IPS DF 6.9 (cell line): ENCODE measurements around the gene ZNF775.

Experiments used
- DNase-seq: peaks from one replicate; pipeline ENCODE4 v3.0.0-alpha.2; 2013; ENCODE audit warnings: low read depth, low spot score
- H3K27ac ChIP-seq: one replicate; pipeline ENCODE4 v1.5.1; 2013; ENCODE audit warnings: low read length, control low read depth
- H3K27me3 ChIP-seq: 2 replicates; pipeline ENCODE4 v1.6.1; 2013; ENCODE audit warnings: mild to moderate bottlenecking, low read length; ENCODE audit not compliant: control insufficient read depth, insufficient read depth
- H3K36me3 ChIP-seq: 2 replicates; pipeline ENCODE4 v1.6.1; 2013; ENCODE audit warnings: low read length; ENCODE audit not compliant: control insufficient read depth, insufficient read depth
- H3K4me1 ChIP-seq: 2 replicates; pipeline ENCODE4 v1.6.1; 2013; ENCODE audit warnings: low read length; ENCODE audit not compliant: control insufficient read depth, insufficient read depth
- H3K4me3 ChIP-seq: 2 replicates; pipeline ENCODE4 v1.5.1; 2013; ENCODE audit warnings: mild to moderate bottlenecking, low read length
- H3K9me3 ChIP-seq: 2 replicates; pipeline ENCODE4 v1.6.1; 2013; ENCODE audit warnings: low read length, inconsistent platforms; ENCODE audit not compliant: control insufficient read depth, insufficient read depth
- WGBS: extraction: QIAGEN DNeasy Blood & Tissue Kit; methylation state at CpG from one replicate; pipeline ENCODE4 v1.1.7; 2013; ENCODE audit warnings: mixed read lengths, missing lambda C conversion rate; ENCODE audit not compliant: insufficient read length, insufficient coverage; 5-methylcytosine and 5-hydroxymethylcytosine counted together

The ZNF775 gene

DNA sequence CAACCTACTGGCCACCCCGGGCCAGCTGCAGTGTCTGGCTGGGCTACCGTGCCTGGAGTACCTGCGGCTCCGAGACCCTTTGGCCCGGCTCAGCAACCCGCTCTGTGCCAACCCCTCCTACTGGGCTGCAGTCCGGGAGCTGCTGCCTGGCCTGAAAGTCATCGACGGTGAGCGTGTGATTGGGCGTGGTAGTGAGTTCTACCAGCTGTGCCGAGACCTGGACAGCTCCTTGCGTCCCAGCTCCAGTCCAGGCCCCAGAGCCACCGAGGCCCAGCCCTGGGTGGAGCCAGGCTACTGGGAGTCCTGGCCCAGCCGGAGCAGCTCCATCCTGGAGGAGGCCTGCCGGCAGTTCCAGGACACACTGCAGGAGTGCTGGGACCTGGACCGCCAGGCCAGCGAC, 42.0 kb upstream of the ZNF775 start:
- H3K4me3 ChIP-seq: no peak overlapping the region

DNA sequence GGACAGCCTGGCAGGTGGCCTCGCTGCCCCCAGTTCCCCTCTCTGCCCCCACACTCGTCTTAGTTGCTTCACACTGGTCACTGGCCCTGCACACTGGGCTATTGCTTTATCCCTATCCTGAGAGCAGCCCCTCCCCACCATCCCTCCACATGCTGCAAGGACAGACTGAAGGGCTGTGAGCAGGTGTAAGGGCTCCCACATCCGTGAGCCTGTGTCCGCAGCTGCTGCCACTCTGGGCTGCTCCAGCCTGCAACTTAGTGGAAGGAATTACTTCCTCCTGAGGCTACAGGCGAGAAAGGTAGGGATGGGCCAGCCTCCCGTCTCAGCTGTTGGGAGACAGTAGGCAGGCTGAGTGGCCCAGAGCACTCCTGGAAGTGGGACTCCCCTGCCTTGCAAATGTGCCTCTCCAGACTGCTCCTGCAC, 41.5 kb upstream of the ZNF775 start:
- H3K27ac ChIP-seq: no peak overlapping the region
- H3K36me3 ChIP-seq: peaks cover 14% of the 10 kb centered on the region; the same call in 1 of the 2 replicates
- no peak overlapping the region for H3K4me3 ChIP-seq
- no peak for DNase-seq
- no peaks in the 10 kb centered on the region for H3K9me3 ChIP-seq
- WGBS: no CpG with 5 or more reads among the region's 6 CpGs
- peaks cover 18% of the 10 kb centered on the region for H3K4me1 ChIP-seq
- H3K27me3 ChIP-seq: peaks cover 7% of the 10 kb centered on the region

More for the DNA sequence above, 42.0 kb upstream of the ZNF775 start:
- no peak for DNase-seq
- Histone ChIP-seq H3K4me1 (peaks cover 17% of the 10 kb centered on the region), H3K36me3 (peaks cover 14% of the 10 kb centered on the region; the same call in 1 of the 2 replicates), H3K27me3 (peaks cover 2% of the 10 kb centered on the region), H3K27ac (no peak overlapping the region), H3K9me3 (no peaks in the 10 kb centered on the region)
- WGBS: no CpG with 5 or more reads among the region's 18 CpGs

DNA sequence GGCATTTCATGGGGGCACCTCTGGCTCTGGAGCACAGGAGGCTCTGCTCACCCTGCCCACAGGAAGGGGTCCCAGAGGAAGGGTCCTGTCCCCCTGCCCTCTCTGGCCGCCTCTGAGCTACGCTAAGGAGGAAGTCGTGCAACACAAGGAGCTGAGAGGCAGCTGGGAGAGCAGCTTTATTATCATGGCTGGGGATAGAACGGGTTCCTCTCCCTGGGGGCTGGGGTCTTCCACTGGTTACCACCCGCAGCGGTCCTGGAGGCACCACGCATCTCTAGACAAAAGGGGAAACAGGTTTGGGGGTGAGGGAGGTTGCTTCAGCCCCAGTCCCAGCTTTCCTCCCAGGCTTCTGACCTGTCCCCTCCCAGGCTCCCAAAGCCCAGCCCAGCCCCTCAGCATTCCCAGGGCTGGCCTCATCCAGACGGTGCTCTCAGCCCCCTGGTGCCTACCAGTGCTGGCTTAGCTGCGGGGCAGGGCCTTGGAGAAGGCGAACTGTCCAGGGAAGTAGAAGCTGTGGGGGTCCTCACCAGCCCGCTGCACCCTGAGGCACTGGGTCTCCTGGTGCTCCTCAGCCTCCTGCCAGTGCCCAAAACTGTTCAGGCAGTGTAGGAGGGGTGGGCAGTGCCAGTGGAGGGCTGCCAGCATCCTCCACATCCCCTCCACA, 40.8 kb upstream of the ZNF775 start:
- H3K27me3 ChIP-seq: peaks cover 9% of the 10 kb centered on the region
- no peak overlapping the region for H3K27ac ChIP-seq
- peaks cover 15% of the 10 kb centered on the region for H3K4me1 ChIP-seq
- no peaks in the 10 kb centered on the region for H3K9me3 ChIP-seq
- WGBS: no CpG with 5 or more reads among the region's 11 CpGs
- peaks cover 14% of the 10 kb centered on the region; the same call in 1 of the 2 replicates for H3K36me3 ChIP-seq
- DNase-seq: no peak
- H3K4me3 ChIP-seq: no peak overlapping the region

DNA sequence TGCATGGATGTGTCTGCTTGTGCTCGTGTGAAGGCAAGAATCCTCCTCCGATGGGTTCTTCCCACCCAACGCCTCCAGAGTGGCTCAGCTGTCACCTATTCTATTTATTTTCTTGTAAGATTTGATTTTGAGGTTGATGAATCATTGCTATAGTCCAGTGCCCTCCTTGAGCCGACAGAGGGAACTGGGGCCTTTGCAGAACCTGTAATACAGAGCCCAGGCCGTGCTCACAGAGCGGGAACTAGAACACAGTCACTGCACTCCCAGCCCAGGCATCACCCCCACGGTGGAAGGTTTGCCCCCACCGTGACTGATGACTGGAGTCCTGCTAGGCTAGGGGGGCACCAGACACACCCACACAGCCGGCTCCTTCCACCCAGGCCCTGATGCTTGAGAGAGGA, 39.7 kb upstream of the ZNF775 start:
- Histone ChIP-seq H3K36me3 (peaks cover 14% of the 10 kb centered on the region; the same call in 1 of the 2 replicates), H3K4me1 (peaks cover 15% of the 10 kb centered on the region), H3K9me3 (no peaks in the 10 kb centered on the region; the same call in 1 of the 2 replicates), H3K27ac (no peak overlapping the region), H3K4me3 (no peak overlapping the region), H3K27me3 (peaks cover 9% of the 10 kb centered on the region)
- WGBS: no CpG with 5 or more reads among the region's 9 CpGs
- no peak for DNase-seq

DNA sequence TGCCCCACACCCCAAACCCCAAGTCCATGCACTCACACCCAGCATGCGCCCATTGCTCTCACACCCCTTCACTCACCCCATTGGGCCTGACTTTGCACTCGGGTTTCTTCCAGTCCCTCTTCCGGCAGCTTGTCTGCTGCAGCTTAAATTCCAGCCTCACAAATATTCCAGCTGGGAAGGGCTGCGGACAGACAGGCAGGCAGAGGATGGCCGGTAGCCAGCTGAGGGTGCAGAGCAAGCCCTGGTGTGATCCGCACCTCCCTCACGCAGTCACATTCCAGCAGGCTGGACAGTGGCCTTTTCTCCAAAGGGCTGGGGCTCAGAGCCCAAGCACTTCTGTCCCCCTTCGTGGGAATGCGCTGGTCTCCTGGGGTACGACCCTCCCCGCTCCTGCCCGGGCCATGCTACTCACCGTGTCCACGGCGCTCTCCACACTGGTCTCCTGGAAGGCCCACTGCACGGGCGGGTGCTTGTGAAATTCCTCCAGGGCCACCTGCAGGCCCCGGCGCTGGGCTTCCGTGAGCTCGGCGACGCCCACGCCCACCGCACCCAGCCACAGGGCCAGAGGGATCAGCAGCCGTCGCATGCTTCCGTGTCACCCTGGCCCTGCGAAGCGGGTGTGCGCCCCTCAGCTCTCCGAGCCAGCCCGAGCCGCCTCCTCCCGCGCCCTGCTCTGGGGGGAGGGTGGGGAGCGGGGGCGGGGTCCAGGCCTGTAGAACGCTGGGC, 38.9 kb upstream of the ZNF775 start:
- no peak overlapping the region for H3K27ac ChIP-seq
- DNase-seq: no peak
- WGBS: no CpG with 5 or more reads among the region's 39 CpGs
- H3K4me1 ChIP-seq: peaks cover 15% of the 10 kb centered on the region
- H3K9me3 ChIP-seq: no peaks in the 10 kb centered on the region; the same call in 1 of the 2 replicates
- peaks cover 9% of the 10 kb centered on the region for H3K27me3 ChIP-seq
- H3K4me3 ChIP-seq: peak overlapping the region; percentile 51; the same call in 1 of the 2 replicates
- peaks cover 14% of the 10 kb centered on the region; the same call in 1 of the 2 replicates for H3K36me3 ChIP-seq

DNA sequence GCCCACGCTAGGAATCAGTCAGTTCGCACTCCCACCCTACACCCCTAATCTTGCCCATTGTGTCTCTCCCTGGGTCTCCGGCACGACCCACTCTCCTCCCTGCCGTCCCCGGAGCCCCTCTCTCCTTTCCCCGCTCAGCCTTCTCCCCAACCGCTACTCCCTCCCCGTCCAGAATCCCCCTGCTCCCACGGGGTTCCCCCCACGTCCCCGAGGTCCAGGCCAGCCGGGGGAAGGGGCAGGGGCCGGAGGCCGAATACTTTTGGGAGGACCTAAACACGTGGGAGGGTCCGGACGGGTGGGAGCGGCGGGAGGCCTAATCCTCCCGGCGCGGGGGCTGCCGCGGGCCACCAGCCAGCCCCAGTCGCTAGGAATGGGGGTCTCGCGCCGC, 38.3 kb upstream of the ZNF775 start:
- peak overlapping the region; percentile 51; the same call in 1 of the 2 replicates for H3K4me3 ChIP-seq

DNA sequence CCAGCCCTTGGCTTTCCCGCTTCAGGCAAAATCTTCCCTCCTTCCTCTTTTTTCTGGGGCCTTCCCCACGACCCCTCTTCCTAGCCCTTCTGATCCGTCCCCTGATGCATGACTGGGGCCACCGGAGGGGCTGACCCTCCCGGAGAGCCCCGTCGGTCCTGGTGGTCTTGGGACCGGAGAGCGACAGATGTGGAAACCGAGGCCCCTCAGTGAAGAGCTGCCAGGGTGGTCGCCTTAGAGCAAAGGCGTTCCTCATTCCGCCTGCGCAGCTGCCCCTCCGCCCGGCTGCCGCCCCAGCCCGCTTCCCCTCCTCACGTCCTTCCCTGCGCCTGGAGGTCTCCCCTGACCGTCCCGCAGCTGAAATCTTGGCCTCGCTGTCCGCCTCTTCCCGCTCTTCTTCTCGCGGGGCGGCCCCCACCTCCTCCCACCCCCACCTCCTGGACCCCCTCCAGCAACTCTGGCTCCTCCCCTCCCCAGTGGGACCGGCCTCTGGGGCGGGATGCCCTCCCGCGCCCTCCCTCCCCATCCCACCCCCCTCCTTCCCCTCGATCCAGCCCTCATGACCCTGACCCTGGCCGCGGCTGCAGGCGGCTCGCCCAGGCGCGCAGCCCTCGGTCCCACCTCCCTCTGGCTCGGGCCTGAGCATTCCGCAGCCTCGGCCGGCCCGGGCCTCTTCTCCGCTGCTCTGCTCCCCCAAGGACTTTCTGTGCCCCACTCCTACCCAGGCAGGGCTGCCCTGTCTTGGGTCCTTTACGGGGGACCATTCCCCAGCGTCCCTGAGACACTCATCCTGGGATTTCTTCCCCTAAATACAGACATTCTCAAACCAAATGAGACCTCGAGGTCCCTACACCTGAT, 37.6 kb upstream of the ZNF775 start, which contains the start of gene RARRES2:
Gene RARRES2, minus strand, starts transcription at position 367 of the 858 bp plus-strand sequence. CDS start 1,020 bp downstream, outside the sequence.
- Histone ChIP-seq H3K27me3 (peaks cover 9% of the 10 kb centered on the region), H3K4me1 (peaks cover 10% of the 10 kb centered on the region), H3K36me3 (peaks cover 14% of the 10 kb centered on the region; the same call in 1 of the 2 replicates), H3K9me3 (no peaks in the 10 kb centered on the region; the same call in 1 of the 2 replicates), H3K27ac (no peak within 1 kb of the TSS), H3K4me3 (peak within 1 kb of the TSS; percentile 51; the same call in 1 of the 2 replicates)
- DNase-seq: no peak
- WGBS: no CpG with 5 or more reads among the region's 49 CpGs

More for the DNA sequence above, 38.3 kb upstream of the ZNF775 start:
- Histone ChIP-seq H3K27me3 (peaks cover 9% of the 10 kb centered on the region), H3K27ac (no peak overlapping the region), H3K9me3 (no peaks in the 10 kb centered on the region; the same call in 1 of the 2 replicates), H3K4me1 (peaks cover 11% of the 10 kb centered on the region), H3K36me3 (peaks cover 14% of the 10 kb centered on the region; the same call in 1 of the 2 replicates)
- no CpG with 5 or more reads among the region's 29 CpGs for WGBS
- no peak for DNase-seq

DNA sequence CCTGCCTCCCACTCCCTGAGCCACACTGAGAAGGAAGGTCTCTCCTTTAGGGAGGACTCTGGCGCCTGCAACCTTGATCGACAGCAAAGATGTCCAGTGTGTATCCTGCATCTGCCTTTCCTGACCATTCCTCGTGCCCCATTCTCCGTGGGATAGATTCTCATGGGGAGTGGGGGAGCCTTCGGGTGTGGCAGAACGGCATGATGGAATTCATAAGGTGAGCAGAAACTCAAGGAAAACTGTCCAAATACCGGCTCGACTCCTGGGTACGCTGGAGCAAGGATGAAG, 37.1 kb upstream of the ZNF775 start:
- whole genome bisulfite sequencing: no CpG with 5 or more reads among the region's 9 CpGs

DNA sequence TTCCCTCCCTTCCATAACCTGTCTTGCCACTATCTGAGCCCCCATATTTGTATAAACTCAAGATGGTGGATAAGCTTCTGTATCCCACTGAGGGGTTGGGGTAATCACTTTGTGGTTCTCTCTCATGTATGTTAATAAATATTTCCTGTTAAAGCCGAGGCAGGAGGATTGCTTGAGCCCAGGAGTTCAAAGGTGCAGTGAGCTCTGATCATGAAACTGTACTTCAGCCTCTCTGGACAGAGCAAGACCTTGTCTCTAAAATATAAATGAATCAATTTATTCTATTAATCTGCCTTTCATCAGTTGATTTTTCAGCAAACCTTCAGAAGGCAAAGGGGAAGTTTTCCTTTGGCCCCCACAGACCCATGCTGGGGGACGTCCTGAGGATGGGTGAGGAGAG, 35.9 kb upstream of the ZNF775 start:
- Histone ChIP-seq H3K4me1 (peaks cover 7% of the 10 kb centered on the region), H3K36me3 (0 out of 2 replicates have a peak, but pooled peaks cover 3% of the 10 kb centered on the region), H3K27me3 (peaks cover 9% of the 10 kb centered on the region), H3K27ac (no peak overlapping the region), H3K4me3 (no peak overlapping the region), H3K9me3 (no peaks in the 10 kb centered on the region; the same call in 1 of the 2 replicates)
- no CpG with 5 or more reads among the region's 2 CpGs for WGBS
- no peak for DNase-seq

More for the DNA sequence above, 37.1 kb upstream of the ZNF775 start:
- no peak for DNase-seq
- Histone ChIP-seq H3K27me3 (peaks cover 9% of the 10 kb centered on the region), H3K4me1 (peaks cover 8% of the 10 kb centered on the region), H3K4me3 (no peak overlapping the region; the same call in 1 of the 2 replicates), H3K27ac (no peak overlapping the region), H3K9me3 (no peaks in the 10 kb centered on the region; the same call in 1 of the 2 replicates), H3K36me3 (peaks cover 13% of the 10 kb centered on the region; the same call in 1 of the 2 replicates)

DNA sequence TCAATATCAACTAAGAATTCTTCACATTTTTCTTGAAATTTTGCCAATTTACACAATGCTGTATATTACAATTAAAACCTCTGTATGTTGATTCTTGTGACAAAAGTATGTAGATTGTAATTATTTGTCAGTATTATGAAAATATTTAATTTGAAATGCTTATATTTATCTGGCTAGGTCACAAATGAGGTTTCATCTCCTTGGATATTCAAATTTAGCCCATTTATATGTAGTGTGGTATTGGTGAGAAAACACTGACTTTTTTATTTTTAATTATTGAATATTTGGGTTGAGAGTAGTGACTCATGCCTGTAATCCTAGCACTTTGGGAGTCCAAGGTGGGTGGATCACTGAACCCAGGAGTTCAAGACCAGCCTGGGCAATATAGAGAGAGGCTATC, 34.8 kb upstream of the ZNF775 start:
- peaks cover 9% of the 10 kb centered on the region for H3K27me3 ChIP-seq

More for the DNA sequence above, 34.8 kb upstream of the ZNF775 start:
- Histone ChIP-seq H3K4me3 (no peak overlapping the region), H3K4me1 (peaks cover 7% of the 10 kb centered on the region), H3K27ac (no peak overlapping the region), H3K36me3 (no peaks in the 10 kb centered on the region), H3K9me3 (no peaks in the 10 kb centered on the region; the same call in 1 of the 2 replicates)
- DNase-seq: no peak
